Measurements from ENCODE around the gene EIF1B. TPM values are rescaled to one million over a fixed set of nuclear protein-coding genes. Genes with fewer than 3 reads are reported as not detected.

The EIF1B gene
- total RNA-seq, 6 experiments from 2014 or later, result 11.1 to 26.2 (median 20.5) TPM

DNA sequence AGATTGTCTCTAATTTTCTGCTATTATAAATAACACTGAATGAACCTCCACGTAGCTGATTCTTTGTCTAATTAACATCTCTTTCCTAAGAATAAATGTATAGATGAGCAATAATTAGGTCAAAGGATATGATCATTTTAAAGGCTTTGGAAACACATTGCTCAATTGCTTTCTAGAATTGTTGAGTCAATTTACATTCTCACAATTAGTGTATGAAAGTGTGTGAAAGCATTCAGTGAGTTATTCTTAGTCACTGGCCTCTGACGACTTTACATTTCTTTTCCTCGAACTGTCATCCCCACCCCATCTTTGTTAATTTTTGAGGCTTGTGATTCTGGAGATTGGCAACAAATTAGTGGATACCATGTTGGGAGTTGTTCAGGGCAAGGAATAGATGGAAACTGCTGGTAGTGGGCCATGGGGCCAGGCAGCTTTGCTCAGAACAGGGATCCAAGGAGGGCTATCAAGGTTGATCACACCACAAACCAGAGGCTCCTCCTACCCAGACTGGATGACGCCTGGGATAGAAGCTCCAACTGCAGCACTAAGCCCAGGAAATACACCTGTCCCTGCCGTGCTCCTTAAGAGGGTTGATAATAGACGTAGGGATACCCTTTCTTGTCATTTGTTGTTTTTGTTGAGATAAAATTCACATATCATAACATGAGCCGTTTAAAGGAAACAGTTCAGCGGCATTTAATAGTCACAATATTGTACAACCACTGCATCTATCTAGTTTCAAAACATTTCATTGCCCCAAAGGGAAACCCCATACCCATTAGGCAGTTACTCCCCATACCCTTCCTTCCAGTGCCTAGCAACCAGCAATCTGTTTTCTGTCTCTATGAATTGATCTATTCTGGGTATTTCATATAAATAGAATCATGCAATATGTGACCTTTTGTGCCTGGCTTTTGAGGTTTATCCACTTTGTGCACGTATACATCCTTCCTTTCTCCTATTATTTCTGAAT is 27.9 kb downstream of the EIF1B start:
- Histone ChIP-seq H3K27ac (no peak overlapping the region), H3K36me3 (no peaks in the 10 kb centered on the region), H3K27me3 (no peaks in the 10 kb centered on the region), H3K4me1 (no peaks in the 10 kb centered on the region), H3K4me3 (no peak overlapping the region), H3K9me3 (no peaks in the 10 kb centered on the region)
- 66% methylated on average over 9 of the region's 9 CpGs for WGBS (ENCODE audit: insufficient coverage, low coverage, low lambda C conversion rate, missing lambda C conversion rate)
- no peak for ATAC-seq
- intact Hi-C loops (cut with DNase I), result no loop called here
- DNase-seq, result no peak
- no peak for TF ChIP-seq POLR2A (IDR thresholded peaks at IDR 0.05)
- TF ChIP-seq, protein P1, sequence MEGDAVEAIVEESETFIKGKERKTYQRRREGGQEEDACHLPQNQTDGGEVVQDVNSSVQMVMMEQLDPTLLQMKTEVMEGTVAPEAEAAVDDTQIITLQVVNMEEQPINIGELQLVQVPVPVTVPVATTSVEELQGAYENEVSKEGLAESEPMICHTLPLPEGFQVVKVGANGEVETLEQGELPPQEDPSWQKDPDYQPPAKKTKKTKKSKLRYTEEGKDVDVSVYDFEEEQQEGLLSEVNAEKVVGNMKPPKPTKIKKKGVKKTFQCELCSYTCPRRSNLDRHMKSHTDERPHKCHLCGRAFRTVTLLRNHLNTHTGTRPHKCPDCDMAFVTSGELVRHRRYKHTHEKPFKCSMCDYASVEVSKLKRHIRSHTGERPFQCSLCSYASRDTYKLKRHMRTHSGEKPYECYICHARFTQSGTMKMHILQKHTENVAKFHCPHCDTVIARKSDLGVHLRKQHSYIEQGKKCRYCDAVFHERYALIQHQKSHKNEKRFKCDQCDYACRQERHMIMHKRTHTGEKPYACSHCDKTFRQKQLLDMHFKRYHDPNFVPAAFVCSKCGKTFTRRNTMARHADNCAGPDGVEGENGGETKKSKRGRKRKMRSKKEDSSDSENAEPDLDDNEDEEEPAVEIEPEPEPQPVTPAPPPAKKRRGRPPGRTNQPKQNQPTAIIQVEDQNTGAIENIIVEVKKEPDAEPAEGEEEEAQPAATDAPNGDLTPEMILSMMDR (IDR thresholded peaks at IDR 0.05), result no peak

DNA sequence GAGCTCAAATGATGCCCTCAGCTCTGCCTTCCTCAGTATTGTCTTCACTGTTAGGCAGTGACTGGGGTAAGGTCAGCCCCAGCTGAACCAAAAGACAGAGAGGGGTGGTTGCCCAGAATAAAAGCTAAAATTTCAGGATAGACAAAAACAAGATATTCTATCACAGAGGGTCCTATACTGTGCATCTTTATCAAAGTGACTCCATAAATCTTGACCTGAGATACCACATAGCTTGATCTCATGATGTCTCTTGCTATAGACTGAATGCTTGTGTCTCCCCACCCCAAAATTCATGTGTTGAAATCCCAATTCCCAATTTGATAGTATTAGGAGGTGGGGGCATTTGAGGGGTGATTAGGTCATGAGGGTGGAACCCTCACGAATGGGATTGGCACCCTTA is 30.4 kb downstream of the EIF1B start:
- Histone ChIP-seq H3K4me3 (no peak overlapping the region), H3K4me1 (no peaks in the 10 kb centered on the region), H3K36me3 (no peaks in the 10 kb centered on the region), H3K27me3 (no peaks in the 10 kb centered on the region), H3K9me3 (no peaks in the 10 kb centered on the region), H3K27ac (no peak overlapping the region)
- ATAC-seq (no peak), DNase-seq (no peak)
- 38% methylated on average over 1 of the region's 1 CpG for WGBS (ENCODE audit: insufficient coverage, low coverage, low lambda C conversion rate, missing lambda C conversion rate)
- no peak for TF ChIP-seq POLR2A (IDR thresholded peaks at IDR 0.05)
- TF ChIP-seq, protein P1 (IDR thresholded peaks at IDR 0.05), result no peak
- intact Hi-C loops (cut with DNase I), result no loop called here

DNA sequence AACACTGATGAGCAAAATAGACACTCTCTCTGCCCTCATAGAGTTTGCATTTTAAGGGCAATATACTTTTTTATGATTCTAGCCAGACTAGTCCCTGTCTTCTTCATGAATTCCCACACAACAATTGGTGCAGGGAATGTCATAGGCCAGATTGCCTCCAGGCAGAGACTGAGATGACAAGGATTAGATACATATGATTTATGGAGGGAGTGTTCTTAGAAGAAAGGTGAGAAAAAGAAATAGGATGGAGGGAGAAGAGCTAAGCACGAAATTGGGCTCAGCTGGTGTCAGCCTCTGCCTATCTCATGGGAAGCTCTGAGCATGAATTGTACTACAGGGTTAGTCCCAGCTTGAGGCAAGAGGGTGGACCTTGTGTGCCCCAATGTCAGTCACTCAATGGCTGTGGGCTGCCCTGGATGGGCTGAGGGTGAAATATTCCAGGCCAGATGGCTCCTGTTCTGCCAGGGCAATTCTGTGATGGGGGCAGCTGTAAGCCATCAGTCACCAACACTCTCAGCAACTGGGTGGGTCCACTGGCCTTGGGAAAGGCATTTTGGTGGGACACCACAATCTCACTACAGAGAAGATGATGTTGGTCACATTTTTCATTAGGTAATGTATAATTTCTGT is 31.1 kb downstream of the EIF1B start:
- no peaks in the 10 kb centered on the region for H3K4me1 ChIP-seq
- intact Hi-C loops (cut with DNase I), result no loop called here
- no peaks in the 10 kb centered on the region for H3K36me3 ChIP-seq
- DNase-seq (no peak), ATAC-seq (no peak)
- H3K4me3 ChIP-seq, result no peak overlapping the region
- no peak for TF ChIP-seq POLR2A (IDR thresholded peaks at IDR 0.05)
- TF ChIP-seq, protein P1 (IDR thresholded peaks at IDR 0.05), result no peak
- no peak overlapping the region for H3K27ac ChIP-seq
- no peaks in the 10 kb centered on the region for H3K27me3 ChIP-seq
- WGBS (ENCODE audit: insufficient coverage, low coverage, low lambda C conversion rate, missing lambda C conversion rate), result 14% methylated on average over 1 of the region's 1 CpG
- H3K9me3 ChIP-seq, result no peaks in the 10 kb centered on the region

DNA sequence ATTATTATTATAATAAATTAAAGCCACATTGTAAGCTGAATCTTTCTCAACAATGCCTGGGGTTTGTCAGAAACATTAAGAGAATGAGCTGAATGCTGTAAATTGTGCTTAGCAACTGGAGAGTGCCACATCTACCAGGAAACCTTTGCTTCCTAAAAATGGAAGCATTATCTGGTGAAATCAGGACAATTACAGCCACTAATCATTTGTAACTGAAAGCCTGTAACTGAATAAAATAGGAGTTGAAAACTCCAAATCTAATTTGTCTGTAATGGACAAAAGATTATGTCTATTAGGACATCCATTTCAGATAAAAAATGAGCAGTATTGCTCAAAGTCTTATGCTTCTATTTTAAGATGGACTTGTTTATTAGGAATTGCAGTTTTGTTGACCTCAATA is 32.2 kb downstream of the EIF1B start:
- no peak overlapping the region for H3K4me3 ChIP-seq
- H3K9me3 ChIP-seq, result no peaks in the 10 kb centered on the region
- ATAC-seq (no peak), DNase-seq (no peak)
- intact Hi-C loops (cut with DNase I), result no loop called here
- no peak for TF ChIP-seq POLR2A (IDR thresholded peaks at IDR 0.05)
- TF ChIP-seq, protein P1 (IDR thresholded peaks at IDR 0.05), result no peak
- H3K36me3 ChIP-seq, result no peaks in the 10 kb centered on the region
- no peak overlapping the region for H3K27ac ChIP-seq
- H3K27me3 ChIP-seq, result no peaks in the 10 kb centered on the region
- H3K4me1 ChIP-seq, result no peaks in the 10 kb centered on the region
